K562 (cell line): Measurements from ENCODE around the gene LRP1B. TPM values are rescaled to one million over a fixed set of nuclear protein-coding genes. Genes with fewer than 3 reads are reported as not detected.

ENCODE experiments used
- ATAC-seq: fragments of 200-7000 bp; cut with Tn5 transposase; 3 replicates; pipeline ENCODE4 v1.9.1; 2020; ENCODE audit warnings: moderate library complexity
- BruUV-seq: library from RNA; stranded (reverse); fragments of 400-500 nt; replicated peaks from 2 replicates; lab custom pipeline; 2021; lab: Mats Ljungman, UMichigan
- CTCF ChIA-PET: fragments of 300-600 bp; formaldehyde crosslinking; extraction: SDS; loops from one replicate; lab custom pipeline; 2021; ENCODE audit warnings: low intra/inter-chr PET ratio; lab: Yijun Ruan, JAX
- POLR2A ChIA-PET: fragments of 300-600, 350-650 bp; sonication (Branson Sonifier 250); formaldehyde crosslinking; extraction: SDS; loops from one replicate; lab custom pipeline; 2021; ENCODE audit warnings: antibody characterized with exemption, inconsistent platforms; lab: Yijun Ruan, JAX
- DNase-seq, 4 experiments: peaks; one replicate each; pipeline versions ENCODE4 v3.0.0 to v3.0.0-alpha.2; 2011 to 2018; ENCODE audit warnings: low spot score in 3 of 4, mixed read lengths in 3 of 4; ENCODE audit errors: extremely low read depth in 1 of 4
- FAIRE-seq: peaks from 2 replicates; lab custom pipeline; 2011; peaks lifted over from hg19 to GRCh38; lab: Jason Lieb, UNC
- H2AFZ ChIP-seq: 2 replicates; pipeline ENCODE4 v1.6.0; 2011; ENCODE audit warnings: low read depth, low read length, control low read depth, inconsistent platforms
- H3K27ac ChIP-seq: fragments of 200-600 bp; 3 replicates; pipeline ENCODE4 v1.8.0; 2011; ENCODE audit warnings: low read depth, mild to moderate bottlenecking, control low read depth, inconsistent platforms, low read length, moderate library complexity, mixed read lengths; ENCODE audit errors: extremely low read depth
- H3K27me3 ChIP-seq, 2 experiments: fragments of 300-600 bp in 1 of 2; 2 replicates in 1 of 2; 3 replicates in 1 of 2; pipeline versions ENCODE4 v1.6.0 to v1.8.0; 2011; ENCODE audit warnings: inconsistent platforms in 2 of 2, low read length in 2 of 2, mild to moderate bottlenecking in 1 of 2, mixed read lengths in 1 of 2, moderate library complexity in 1 of 2; ENCODE audit not compliant: control insufficient read depth in 2 of 2, insufficient read depth in 2 of 2
- H3K36me3 ChIP-seq: fragments of 300-600 bp; 3 replicates; pipeline ENCODE4 v1.8.0; 2011; ENCODE audit warnings: mild to moderate bottlenecking, low read length, inconsistent platforms; ENCODE audit not compliant: control insufficient read depth, insufficient read depth
- H3K4me1 ChIP-seq, 2 experiments: fragments of 200-600 bp in 1 of 2; replicated peaks in 1 of 2; 2 replicates in 1 of 2; 3 replicates in 1 of 2; pipeline versions ENCODE4 v1.5.1 to v1.8.0; 2011; ENCODE audit warnings: inconsistent platforms in 2 of 2, low read length in 2 of 2, mild to moderate bottlenecking in 1 of 2, mixed read lengths in 1 of 2, moderate library complexity in 1 of 2; ENCODE audit not compliant: control insufficient read depth in 2 of 2, insufficient read depth in 2 of 2
- H3K4me2 ChIP-seq: 2 replicates; pipeline ENCODE4 v1.6.1; 2011; ENCODE audit warnings: low read length, control low read depth, inconsistent platforms, mixed read lengths; ENCODE audit not compliant: insufficient read depth
- H3K4me3 ChIP-seq: fragments of 200-600 bp; sonication (generic), shearing (Covaris generic); 2 replicates; pipeline ENCODE4 v1.5.1; 2016; ENCODE audit warnings: control low read depth, inconsistent platforms
- H3K79me2 ChIP-seq: fragments of 200-600 bp; 3 replicates; pipeline ENCODE4 v1.8.0; 2011; ENCODE audit warnings: low read length, inconsistent platforms; ENCODE audit not compliant: control insufficient read depth, insufficient read depth
- H3K9ac ChIP-seq, 2 experiments: 2 replicates each; pipeline versions ENCODE4 v1.6.0 to v1.6.1; 2011; ENCODE audit warnings: low read depth in 2 of 2, low read length in 2 of 2, control low read depth in 1 of 2, inconsistent platforms in 1 of 2, mild to moderate bottlenecking in 1 of 2, mixed read lengths in 1 of 2; ENCODE audit not compliant: insufficient read depth in 1 of 2
- H3K9me1 ChIP-seq: one replicate; pipeline ENCODE4 v1.6.0; 2011; ENCODE audit warnings: inconsistent platforms, mild to moderate bottlenecking, low read length, moderate library complexity; ENCODE audit not compliant: control insufficient read depth, insufficient read depth
- H3K9me3 ChIP-seq: replicated peaks from 2 replicates; pipeline ENCODE4 v1.5.1; 2011; ENCODE audit warnings: low read depth, low read length, inconsistent platforms; ENCODE audit not compliant: control insufficient read depth, insufficient read depth
- H4K20me1 ChIP-seq: replicated peaks from 2 replicates; pipeline ENCODE4 v1.6.1; 2011; ENCODE audit warnings: low read length, inconsistent platforms, mixed read lengths; ENCODE audit not compliant: control insufficient read depth, insufficient read depth
- BHLHE40 ChIP-seq: IDR thresholded peaks from 2 replicates; pipeline ENCODE4 v1.6.1; 2011; ENCODE audit warnings: low read length, improper control_type of control experiment
- HDAC6 ChIP-seq: IDR thresholded peaks from 2 replicates; pipeline ENCODE4 v1.6.1; 2012; ENCODE audit warnings: low read depth, mild to moderate bottlenecking, control low read depth, inconsistent platforms, low read length, moderate library complexity
- HMGN3 ChIP-seq: IDR thresholded peaks from 2 replicates; pipeline ENCODE4 v1.6.1; 2011; ENCODE audit warnings: borderline replicate concordance, low read depth, mild to moderate bottlenecking, mixed read lengths, low read length; ENCODE audit not compliant: insufficient read length; ENCODE audit errors: extremely low read depth
- MED1 ChIP-seq: sonication (generic); formaldehyde crosslinking; IDR thresholded peaks from 2 replicates; pipeline ENCODE4 v1.8.1; 2023; ENCODE audit warnings: missing genetic modification reagents, borderline replicate concordance
- PHB ChIP-seq: fragments of 250-450 bp; sonication (Bioruptor Pico); IDR thresholded peaks from 2 replicates; pipeline ENCODE4 v1.5.0; 2021
- SIN3A ChIP-seq, 2 experiments: fragments of 150-350 bp in 1 of 2; IDR thresholded peaks; 2 replicates each; pipeline ENCODE4 v1.6.1; 2011 to 2016; ENCODE audit warnings: borderline replicate concordance in 2 of 2, low read depth in 2 of 2, low read length in 2 of 2, mild to moderate bottlenecking in 2 of 2, moderate library complexity in 2 of 2; ENCODE audit not compliant: control insufficient read depth in 1 of 2
- SIRT6 ChIP-seq: IDR thresholded peaks from one replicate; pipeline ENCODE4 v1.6.1; 2012; ENCODE audit warnings: low read depth, mild to moderate bottlenecking, control low read depth, inconsistent platforms, low read length, moderate library complexity
- TARDBP ChIP-seq: fragments of 450-650 bp; IDR thresholded peaks from 2 replicates; pipeline ENCODE4 v1.6.1; 2016
- TBP ChIP-seq: optimal IDR thresholded peaks from 2 replicates; pipeline ENCODE3; 2011; ENCODE audit warnings: low read depth, low read length, improper control_type of control experiment
- WGBS: fragments of 100-300 bp; shearing (Covaris generic); methylation state at CpG from one replicate; pipeline ENCODE4 v1.1.6; 2016; ENCODE audit warnings: low coverage, mixed read lengths; ENCODE audit not compliant: insufficient coverage; ENCODE audit errors: missing lambda C conversion rate; 5-methylcytosine and 5-hydroxymethylcytosine counted together
- in situ Hi-C: fragments of 300-500 bp; cut with MboI; formaldehyde crosslinking; loops from 4 replicates; pipeline ENCODE4 v1.15.0; 2018; ENCODE audit warnings: inconsistent platforms, mixed read lengths
- intact Hi-C: fragments of 100-400 bp; cut with micrococcal nuclease; formaldehyde crosslinking; loops from 2 replicates; pipeline ENCODE4 v1.14.2; 2022
- polyA plus RNA-seq, 8 experiments: library from polyadenylated mRNA; depleted of rRNA in 4 of 8; stranded (reverse) in 5 of 8; unstranded in 3 of 8; fragments of >200 nt; fragmentation: Nextera tagmentation in 2 of 8; fragmentation: Illumina TruSeq in 1 of 8; extraction: Ambion mirVana in 2 of 8; extraction: Trizol in 1 of 8; gene quantifications; 2 replicates each; pipeline versions ENCODE4 v1.2.1 to v1.2.3, GENCODE V29; 2011 to 2014; ENCODE audit warnings: inconsistent platforms in 1 of 8, missing spikeins in 1 of 8
- total RNA-seq, 7 experiments: library from RNA; depleted of rRNA in 6 of 7; stranded (reverse); fragments of >200 nt in 6 of 7; fragmentation: Illumina TruSeq in 2 of 7; extraction: Trizol in 2 of 7; gene quantifications; 2 replicates each; pipeline versions ENCODE4 v1.2.1 to v1.2.3, GENCODE V29; 2011 to 2021; ENCODE audit warnings: low replicate concordance in 1 of 7

The LRP1B gene
- total and polyA plus RNA-seq, 9 of the 15 experiments (the other 6 are each of a cell fraction or from before 2014, with no cell fraction given): not detected

DNA sequence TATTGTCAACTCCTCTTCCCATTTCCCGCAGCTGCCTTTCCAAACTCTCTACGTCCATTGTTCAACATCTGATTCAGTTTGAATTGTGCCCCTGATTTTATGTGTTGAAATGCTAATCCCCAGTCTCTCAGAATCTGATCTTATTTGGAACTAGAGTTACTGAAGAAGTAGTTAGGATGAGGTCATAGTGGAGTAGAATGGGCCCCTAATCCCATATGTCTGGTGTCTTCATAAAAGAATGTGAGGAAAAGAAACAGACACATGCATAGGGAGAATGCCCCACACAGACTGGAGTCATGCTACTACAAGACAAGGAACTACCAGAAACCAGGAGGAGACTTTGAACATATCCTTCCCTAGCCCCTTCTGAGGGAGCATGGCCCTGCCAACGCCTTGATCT is 99.2 kb downstream of the LRP1B start:
- Histone ChIP-seq H3K27ac (no peak overlapping the region), H4K20me1 (no peaks in the 10 kb centered on the region), H3K27me3 (no peaks in the 10 kb centered on the region), H3K9me1 (no peaks in the 10 kb centered on the region), H3K79me2 (no peaks in the 10 kb centered on the region)
- POLR2A ChIA-PET: no interaction called here
- TF ChIP-seq PHB (CRISPR knock-in tag) (no peak), TARDBP (no peak), SIRT6 (no peak), BHLHE40 (no peak), MED1 (CRISPR knock-in tag) (no peak), TBP (no peak), SIN3A (IDR thresholded peaks at IDR 0.05; ENCODE audit: borderline replicate concordance in 2 of 2, control insufficient read depth in 1 of 2, low read depth in 2 of 2, low read length in 2 of 2) (no peak), HDAC6 (no peak), HMGN3 (no peak)
- TF ChIP-seq, all 486 proteins: peak for 0
- no peak for DNase-seq
- no TSS peak for BruUV-seq
- H2AFZ ChIP-seq: no peak overlapping the region
- no peak overlapping the region for H3K4me3 ChIP-seq
- no peak overlapping the region for H3K9ac ChIP-seq
- intact Hi-C loops (no loop called here), in situ Hi-C loops (no loop called here)
- no peaks in the 10 kb centered on the region for H3K36me3 ChIP-seq
- no peak for ATAC-seq
- H3K4me1 ChIP-seq: no peaks in the 10 kb centered on the region
- H3K9me3 ChIP-seq: no peaks in the 10 kb centered on the region
- no peak for FAIRE-seq
- CTCF ChIA-PET: no interaction called here
- no peak overlapping the region for H3K4me2 ChIP-seq
- WGBS: 0% methylated on average over 3 of the region's 3 CpGs
